ENCODE data around the gene MYLK4.

DNA sequence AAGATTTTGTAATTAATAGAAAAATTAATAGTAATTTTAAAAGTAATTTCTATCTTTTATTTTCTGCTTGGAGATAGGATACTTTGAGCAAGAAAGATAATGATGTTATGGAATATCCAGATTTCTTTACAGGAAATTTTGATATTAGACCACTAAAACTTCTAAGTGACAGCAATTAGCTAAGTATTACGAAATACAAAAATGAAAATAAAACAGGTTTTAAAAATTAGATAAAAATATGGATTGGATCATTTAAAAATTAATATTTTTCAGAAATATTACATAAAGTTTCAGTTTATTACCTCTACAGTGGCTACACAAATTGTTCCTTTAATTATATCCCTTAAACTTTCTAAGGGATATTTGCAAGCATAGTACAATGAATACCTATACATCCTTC lies 4.2 kb upstream of the MYLK4 start:
- TF ChIP-seq POLR2AphosphoS5 (IDR thresholded peaks at IDR 0.05; ENCODE audit: low read depth, low read length) (no peak), POLR2A (IDR thresholded peaks at IDR 0.05; ENCODE audit: low read depth, low read length) (no peak)

Measured in GM12892 (cell line).